Gastrocnemius medialis (tissue), 4 donors: ENCODE results near the gene PRR16.

Source experiments
- POLR2A ChIP-seq, 2 donors: fragments of 450-650 bp; IDR thresholded peaks; one replicate each; pipeline ENCODE4 v1.6.1; 2017; ENCODE audit warnings: antibody characterized with exemption in 2 of 2, mild to moderate bottlenecking in 2 of 2, moderate library complexity in 2 of 2
- TF ChIP-seq, protein P1 (sequence below), 5 experiments: fragments of 450-650 bp in 3 of 5; fragments of 200-600 bp in 2 of 5; sonication (generic) in 2 of 5; IDR thresholded peaks in 4 of 5; conservative IDR thresholded peaks in 1 of 5; 1 replicate in 4 of 5; 2 replicates in 1 of 5; pipeline ENCODE4 v1.5.1; 2016 to 2019; ENCODE audit warnings: antibody characterized with exemption in 5 of 5, mild to moderate bottlenecking in 3 of 5, moderate library complexity in 3 of 5

DNA sequence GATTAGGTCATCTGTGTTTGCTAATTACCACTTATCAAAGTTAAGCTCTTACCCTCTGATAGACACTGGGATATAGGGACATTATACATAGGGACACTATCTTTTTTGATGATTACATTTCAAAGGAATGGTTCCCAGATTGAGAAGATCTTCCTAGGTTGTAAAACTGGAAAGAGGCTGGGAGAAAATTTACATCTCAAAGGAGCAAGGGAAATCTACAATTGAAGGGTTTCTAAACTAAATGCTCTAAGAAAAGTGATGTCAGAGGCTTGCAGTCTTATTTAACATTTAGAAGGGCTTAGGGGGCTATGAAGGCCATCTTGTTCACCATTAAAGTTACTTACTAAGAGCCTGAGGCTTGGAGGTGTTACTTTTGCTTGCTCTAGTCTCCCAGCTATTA lies 242.8 kb downstream of the PRR16 start:
- TF ChIP-seq, protein P1, sequence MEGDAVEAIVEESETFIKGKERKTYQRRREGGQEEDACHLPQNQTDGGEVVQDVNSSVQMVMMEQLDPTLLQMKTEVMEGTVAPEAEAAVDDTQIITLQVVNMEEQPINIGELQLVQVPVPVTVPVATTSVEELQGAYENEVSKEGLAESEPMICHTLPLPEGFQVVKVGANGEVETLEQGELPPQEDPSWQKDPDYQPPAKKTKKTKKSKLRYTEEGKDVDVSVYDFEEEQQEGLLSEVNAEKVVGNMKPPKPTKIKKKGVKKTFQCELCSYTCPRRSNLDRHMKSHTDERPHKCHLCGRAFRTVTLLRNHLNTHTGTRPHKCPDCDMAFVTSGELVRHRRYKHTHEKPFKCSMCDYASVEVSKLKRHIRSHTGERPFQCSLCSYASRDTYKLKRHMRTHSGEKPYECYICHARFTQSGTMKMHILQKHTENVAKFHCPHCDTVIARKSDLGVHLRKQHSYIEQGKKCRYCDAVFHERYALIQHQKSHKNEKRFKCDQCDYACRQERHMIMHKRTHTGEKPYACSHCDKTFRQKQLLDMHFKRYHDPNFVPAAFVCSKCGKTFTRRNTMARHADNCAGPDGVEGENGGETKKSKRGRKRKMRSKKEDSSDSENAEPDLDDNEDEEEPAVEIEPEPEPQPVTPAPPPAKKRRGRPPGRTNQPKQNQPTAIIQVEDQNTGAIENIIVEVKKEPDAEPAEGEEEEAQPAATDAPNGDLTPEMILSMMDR (IDR thresholded peaks at IDR 0.05 in 4 of 5, conservative IDR thresholded peaks at IDR 0.05 in 1 of 5): no peak
- no peak for TF ChIP-seq POLR2A (IDR thresholded peaks at IDR 0.05)
